B cell (primary cell): ENCODE measurements around the gene ADAMTS12. TPM values are rescaled to one million over a fixed set of nuclear protein-coding genes. Genes with fewer than 3 reads are reported as not detected.

Source experiments
- ATAC-seq: fragments of 200-7000 bp; cut with Tn5 transposase; one replicate; pipeline ENCODE4 v1.10.0; 2021; ENCODE audit warnings: low read depth, mild to moderate bottlenecking, moderate number of reproducible peaks, moderate library complexity
- CTCF ChIA-PET: fragments of 350-600 bp; sonication (Branson Sonifier 250); formaldehyde crosslinking; loops from one replicate; lab custom pipeline; 2021; ENCODE audit warnings: antibody characterized with exemption, inconsistent platforms; lab: Charles Lee
- POLR2A ChIA-PET: fragments of 350-600 bp; sonication (Branson Sonifier 250); formaldehyde crosslinking; loops from one replicate; lab custom pipeline; 2021; ENCODE audit warnings: antibody characterized with exemption; lab: Charles Lee
- DNase-seq: peaks from one replicate; pipeline ENCODE4 v3.0.0; 2013
- H2AFZ ChIP-seq: 2 replicates; pipeline ENCODE4 v1.6.1; 2012; ENCODE audit warnings: mild to moderate bottlenecking, low read depth, low read length; ENCODE audit not compliant: insufficient read depth, poor library complexity, severe bottlenecking
- H3K27ac ChIP-seq, 2 donors: 1 replicate in 1 of 2; 2 replicates in 1 of 2; pipeline ENCODE4 v1.5.1; 2012 to 2013; ENCODE audit warnings: low read length in 2 of 2, mild to moderate bottlenecking in 2 of 2, moderate library complexity in 1 of 2
- H3K27me3 ChIP-seq, 4 experiments: fragments of 200-600 bp in 1 of 4; sonication (generic) in 1 of 4; replicated peaks in 1 of 4; 1 replicate in 2 of 4; 2 replicates in 2 of 4; pipeline versions ENCODE4 v1.6.1 to v1.7.0; 2013 to 2016; ENCODE audit warnings: low read length in 3 of 4, mild to moderate bottlenecking in 2 of 4, mixed read lengths in 1 of 4, moderate library complexity in 1 of 4; ENCODE audit not compliant: insufficient read depth in 4 of 4, control insufficient read depth in 3 of 4; ENCODE audit errors: control extremely low read depth in 1 of 4
- H3K36me3 ChIP-seq, 2 experiments: replicated peaks in 1 of 2; 1 replicate in 1 of 2; 2 replicates in 1 of 2; pipeline versions ENCODE4 v1.6.1 to v1.7.1; 2013; ENCODE audit warnings: low read length in 1 of 2; ENCODE audit not compliant: insufficient read depth in 2 of 2, control insufficient read depth in 1 of 2; ENCODE audit errors: control extremely low read depth in 1 of 2, extremely low read depth in 1 of 2
- H3K4me1 ChIP-seq, 2 donors: fragments of 200-600 bp in 1 of 2; sonication (generic) in 1 of 2; 1 replicate in 1 of 2; 2 replicates in 1 of 2; pipeline versions ENCODE4 v1.5.1 to v1.6.1; 2013 to 2017; ENCODE audit warnings: low read length in 2 of 2; ENCODE audit not compliant: control insufficient read depth in 2 of 2, insufficient read depth in 2 of 2
- H3K4me2 ChIP-seq: replicated peaks from 2 replicates; pipeline ENCODE3; 2012; ENCODE audit warnings: mild to moderate bottlenecking, low read depth, low read length; ENCODE audit not compliant: poor library complexity, severe bottlenecking
- H3K4me3 ChIP-seq, 5 experiments: fragments of 200-600 bp in 1 of 5; sonication (generic) in 1 of 5; 1 replicate in 3 of 5; 2 replicates in 2 of 5; pipeline versions ENCODE4 v1.5.1 to v1.7.0; 2011 to 2016; ENCODE audit warnings: low read length in 4 of 5, mild to moderate bottlenecking in 4 of 5, low read depth in 2 of 5, control low read depth in 1 of 5, moderate library complexity in 1 of 5; ENCODE audit not compliant: insufficient read depth in 1 of 5; ENCODE audit errors: control extremely low read depth in 1 of 5, extremely low read depth in 1 of 5
- H3K79me2 ChIP-seq: fragments of 200-600 bp; sonication (generic); one replicate; pipeline ENCODE4 v1.6.0; 2016; ENCODE audit warnings: low read length; ENCODE audit not compliant: control insufficient read depth, insufficient read depth
- H3K9ac ChIP-seq: fragments of 200-600 bp; sonication (generic); 2 replicates; pipeline ENCODE4 v1.6.1; 2017; ENCODE audit warnings: mild to moderate bottlenecking, low read length, moderate library complexity
- H3K9me3 ChIP-seq, 3 donors: one replicate each; pipeline versions ENCODE4 v1.6.1 to v1.7.1; 2013; ENCODE audit warnings: low read length in 2 of 3; ENCODE audit not compliant: control insufficient read depth in 2 of 3, insufficient read depth in 1 of 3; ENCODE audit errors: control extremely low read depth in 1 of 3
- H4K20me1 ChIP-seq: 2 replicates; pipeline ENCODE4 v1.6.0; 2012; ENCODE audit warnings: mild to moderate bottlenecking, low read length; ENCODE audit not compliant: insufficient read depth, control insufficient read depth, poor library complexity, severe bottlenecking
- H3K27ac Mint-ChIP-seq: one replicate; pipeline ENCODE4 v1.8.0; 2021; ENCODE audit warnings: mixed read lengths
- H3K27me3 Mint-ChIP-seq: one replicate; pipeline ENCODE4 v1.8.0; 2021; ENCODE audit warnings: mixed read lengths
- H3K4me1 Mint-ChIP-seq: one replicate; pipeline ENCODE4 v1.8.0; 2021; ENCODE audit warnings: mixed read lengths
- H3K4me3 Mint-ChIP-seq: one replicate; pipeline ENCODE4 v1.8.0; 2021; ENCODE audit warnings: mixed read lengths
- H3K9me3 Mint-ChIP-seq: one replicate; pipeline ENCODE4 v1.8.0; 2022; ENCODE audit warnings: mixed read lengths; ENCODE audit not compliant: insufficient read depth
- CTCF ChIP-seq: fragments of 200-600 bp; IDR thresholded peaks from one replicate; pipeline ENCODE4 v1.8.0; 2022; ENCODE audit warnings: antibody characterized with exemption, mild to moderate bottlenecking
- EZH2 ChIP-seq: IDR thresholded peaks from 2 replicates; pipeline ENCODE4 v1.6.1; 2012; ENCODE audit warnings: borderline replicate concordance, low read depth, mild to moderate bottlenecking, moderate library complexity, low read length; ENCODE audit not compliant: insufficient read depth, poor library complexity, severe bottlenecking
- WGBS: methylation state at CpG from one replicate; pipeline ENCODE4 v1.1.5; 2013; ENCODE audit warnings: missing lambda C conversion rate; ENCODE audit not compliant: insufficient coverage; 5-methylcytosine and 5-hydroxymethylcytosine counted together
- intact Hi-C: fragments of 100-400 bp; cut with micrococcal nuclease; formaldehyde crosslinking; loops from one replicate; pipeline ENCODE4 v1.10.0; 2022
- polyA plus RNA-seq: library from polyadenylated mRNA; depleted of rRNA; stranded (reverse); fragments of >200 nt; gene quantifications from 2 replicates; pipeline ENCODE4 v1.2.3, GENCODE V29; 2012
- total RNA-seq, 2 donors: library from RNA; stranded (reverse); fragments of 120-200 nt in 1 of 2; gene quantifications; 1 replicate in 1 of 2; 2 replicates in 1 of 2; pipeline versions ENCODE4 v1.2.3 to v1.2.4, GENCODE V29; 2013 to 2022

The ADAMTS12 gene
- total and polyA plus RNA-seq, 2 donors (not counting 1 experiment from before 2014, with no cell fraction given) = not detected

- no peak for DNase-seq
- H3K9ac ChIP-seq = no peak overlapping the region
- H3K27ac ChIP-seq = no peak overlapping the region
- peaks cover 1 to 17% (median 5%) of the 10 kb centered on the region in 3 donors for H3K9me3 ChIP-seq
- no peak overlapping the region for H2AFZ ChIP-seq
- H3K79me2 ChIP-seq = no peaks in the 10 kb centered on the region
- no peak overlapping the region for H3K4me3 ChIP-seq
- H3K9me3 Mint-ChIP-seq = peaks cover 8% of the 10 kb centered on the region
- TF ChIP-seq EZH2 (no peak), CTCF (no peak)
- no peaks in the 10 kb centered on the region for H4K20me1 ChIP-seq
- H3K4me1 Mint-ChIP-seq = no peaks in the 10 kb centered on the region
- CTCF ChIA-PET = no interaction called here
- intact Hi-C loops = no loop called here
- H3K4me2 ChIP-seq = no peak overlapping the region
- WGBS = no CpG with 5 or more reads among the region's 1 CpG
- H3K4me1 ChIP-seq = no peaks in the 10 kb centered on the region
- no peaks in the 10 kb centered on the region for H3K27me3 ChIP-seq
- H3K36me3 ChIP-seq = no peaks in the 10 kb centered on the region
- no peak for ATAC-seq
- no peak overlapping the region for H3K4me3 Mint-ChIP-seq
- POLR2A ChIA-PET = no interaction called here
- peaks cover 25% of the 10 kb centered on the region for H3K27me3 Mint-ChIP-seq
- H3K27ac Mint-ChIP-seq = no peak overlapping the region
Observed at GRCh38 chr5:33901156-33901555, 9.4 kb upstream of the ADAMTS12 start.

- CTCF ChIA-PET = no interaction called here
- H3K9ac ChIP-seq = no peak overlapping the region
- H3K27ac ChIP-seq = no peak overlapping the region
- H3K36me3 ChIP-seq = no peaks in the 10 kb centered on the region
- no peak overlapping the region for H3K4me3 Mint-ChIP-seq
- peaks cover 0 to 7% (median 0%) of the 10 kb centered on the region in 3 donors for H3K9me3 ChIP-seq
- TF ChIP-seq CTCF (no peak), EZH2 (no peak)
- H3K4me2 ChIP-seq = no peak overlapping the region
- H3K27ac Mint-ChIP-seq = no peak overlapping the region
- H2AFZ ChIP-seq = no peak overlapping the region
- WGBS = 50% methylated on average over 1 of the region's 1 CpG
- no peaks in the 10 kb centered on the region for H3K79me2 ChIP-seq
- intact Hi-C loops = no loop called here
- POLR2A ChIA-PET = no interaction called here
- H3K4me3 ChIP-seq = no peak overlapping the region
- peaks cover 0 to 35% (median 25%) of the 10 kb centered on the region in 4 experiments for H3K27me3 ChIP-seq
- DNase-seq (no peak), ATAC-seq (no peak)
- H4K20me1 ChIP-seq = no peaks in the 10 kb centered on the region
- H3K27me3 Mint-ChIP-seq = peaks cover 64% of the 10 kb centered on the region
- no peaks in the 10 kb centered on the region for H3K9me3 Mint-ChIP-seq
- no peaks in the 10 kb centered on the region for H3K4me1 ChIP-seq
- H3K4me1 Mint-ChIP-seq = peaks cover 4% of the 10 kb centered on the region
Observed at GRCh38 chr5:33894566-33894965, 2.8 kb upstream of the ADAMTS12 start.
